ENCODE measurements around the gene DNTT.

The DNTT gene

DNA sequence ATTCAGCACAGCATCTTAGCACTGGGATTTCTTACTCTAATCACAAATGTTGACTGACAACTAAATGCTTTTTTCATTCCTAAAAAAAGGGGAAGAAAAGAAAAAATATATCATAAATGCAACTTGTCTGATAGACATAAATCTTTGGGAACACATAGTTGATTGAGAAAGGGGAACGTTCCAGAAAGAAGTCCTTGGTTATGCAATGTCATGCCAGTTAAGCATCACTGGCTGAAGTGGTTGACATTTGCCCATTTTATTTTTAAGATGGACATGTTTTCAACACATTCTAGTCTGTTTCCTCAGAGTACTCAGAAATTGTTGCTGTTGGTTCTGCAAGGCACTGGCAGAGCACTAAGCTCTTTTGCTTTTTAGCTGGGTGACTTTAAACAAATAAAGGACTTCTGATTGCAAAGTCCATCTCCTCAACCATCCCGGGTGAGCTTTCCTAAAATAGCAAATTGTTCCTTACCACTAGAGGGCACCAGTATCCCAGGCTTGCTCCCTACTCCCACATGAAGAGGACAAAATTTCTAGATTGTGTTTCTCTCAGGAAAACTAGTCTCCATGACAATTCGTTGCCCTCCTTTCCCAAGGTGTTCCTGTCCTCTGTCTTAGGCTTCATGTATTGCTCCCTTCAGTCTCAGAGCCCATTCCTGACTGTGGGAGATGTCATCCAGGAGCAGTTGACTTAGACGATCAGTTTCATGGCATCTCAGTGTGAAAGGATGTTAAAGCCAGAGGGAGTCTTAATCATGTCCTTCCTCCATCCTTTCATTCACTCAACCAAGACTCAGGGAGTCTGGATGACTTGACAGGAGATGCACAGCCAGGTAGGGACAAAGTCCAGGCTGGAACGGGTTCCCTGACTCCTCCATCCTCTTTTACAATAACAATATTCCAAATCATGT is 30.6 kb downstream of the DNTT start (continued):
- TF ChIP-seq, protein P1, sequence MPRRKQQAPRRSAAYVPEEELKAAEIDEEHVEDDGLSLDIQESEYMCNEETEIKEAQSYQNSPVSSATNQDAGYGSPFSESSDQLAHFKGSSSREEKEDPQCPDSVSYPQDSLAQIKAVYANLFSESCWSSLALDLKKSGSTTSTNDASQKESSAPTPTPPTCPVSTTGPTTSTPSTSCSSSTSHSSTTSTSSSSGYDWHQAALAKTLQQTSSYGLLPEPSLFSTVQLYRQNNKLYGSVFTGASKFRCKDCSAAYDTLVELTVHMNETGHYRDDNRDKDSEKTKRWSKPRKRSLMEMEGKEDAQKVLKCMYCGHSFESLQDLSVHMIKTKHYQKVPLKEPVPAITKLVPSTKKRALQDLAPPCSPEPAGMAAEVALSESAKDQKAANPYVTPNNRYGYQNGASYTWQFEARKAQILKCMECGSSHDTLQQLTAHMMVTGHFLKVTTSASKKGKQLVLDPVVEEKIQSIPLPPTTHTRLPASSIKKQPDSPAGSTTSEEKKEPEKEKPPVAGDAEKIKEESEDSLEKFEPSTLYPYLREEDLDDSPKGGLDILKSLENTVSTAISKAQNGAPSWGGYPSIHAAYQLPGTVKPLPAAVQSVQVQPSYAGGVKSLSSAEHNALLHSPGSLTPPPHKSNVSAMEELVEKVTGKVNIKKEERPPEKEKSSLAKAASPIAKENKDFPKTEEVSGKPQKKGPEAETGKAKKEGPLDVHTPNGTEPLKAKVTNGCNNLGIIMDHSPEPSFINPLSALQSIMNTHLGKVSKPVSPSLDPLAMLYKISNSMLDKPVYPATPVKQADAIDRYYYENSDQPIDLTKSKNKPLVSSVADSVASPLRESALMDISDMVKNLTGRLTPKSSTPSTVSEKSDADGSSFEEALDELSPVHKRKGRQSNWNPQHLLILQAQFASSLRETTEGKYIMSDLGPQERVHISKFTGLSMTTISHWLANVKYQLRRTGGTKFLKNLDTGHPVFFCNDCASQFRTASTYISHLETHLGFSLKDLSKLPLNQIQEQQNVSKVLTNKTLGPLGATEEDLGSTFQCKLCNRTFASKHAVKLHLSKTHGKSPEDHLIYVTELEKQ (tag by site-specific recombination; IDR thresholded peaks at IDR 0.05; ENCODE audit: borderline replicate concordance) = no peak
- TF ChIP-seq, protein P2, sequence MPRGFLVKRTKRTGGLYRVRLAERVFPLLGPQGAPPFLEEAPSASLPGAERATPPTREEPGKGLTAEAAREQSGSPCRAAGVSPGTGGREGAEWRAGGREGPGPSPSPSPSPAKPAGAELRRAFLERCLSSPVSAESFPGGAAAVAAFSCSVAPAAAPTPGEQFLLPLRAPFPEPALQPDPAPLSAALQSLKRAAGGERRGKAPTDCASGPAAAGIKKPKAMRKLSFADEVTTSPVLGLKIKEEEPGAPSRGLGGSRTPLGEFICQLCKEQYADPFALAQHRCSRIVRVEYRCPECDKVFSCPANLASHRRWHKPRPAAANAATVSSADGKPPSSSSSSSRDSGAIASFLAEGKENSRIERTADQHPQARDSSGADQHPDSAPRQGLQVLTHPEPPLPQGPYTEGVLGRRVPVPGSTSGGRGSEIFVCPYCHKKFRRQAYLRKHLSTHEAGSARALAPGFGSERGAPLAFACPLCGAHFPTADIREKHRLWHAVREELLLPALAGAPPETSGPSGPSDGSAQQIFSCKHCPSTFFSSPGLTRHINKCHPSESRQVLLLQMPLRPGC (tag by site-specific recombination; IDR thresholded peaks at IDR 0.05) = no peak
- TF ChIP-seq ZNF624 (tag by site-specific recombination; IDR thresholded peaks at IDR 0.05) (no peak), ZBTB17 (tag by site-specific recombination; IDR thresholded peaks at IDR 0.05) (no peak; the same call in 1 of the 2 replicates), ZNF677 (tag by site-specific recombination; IDR thresholded peaks at IDR 0.05) (no peak), ZFHX2 (tag by site-specific recombination; conservative IDR thresholded peaks at IDR 0.05) (peak; percentile 42), TRIM28 (IDR thresholded peaks at IDR 0.05; ENCODE audit: borderline replicate concordance, low read length) (no peak), ZNF423 (tag by site-specific recombination; IDR thresholded peaks at IDR 0.05) (no peak), ZNF776 (tag by site-specific recombination; IDR thresholded peaks at IDR 0.05; ENCODE audit: borderline replicate concordance) (no peak), EGR2 (tag by site-specific recombination; IDR thresholded peaks at IDR 0.05; ENCODE audit: low read depth) (no peak), ZBTB48 (tag by site-specific recombination; IDR thresholded peaks at IDR 0.05) (no peak), ZNF558 (tag by site-specific recombination; IDR thresholded peaks at IDR 0.05) (no peak)
- TF ChIP-seq, protein P3, sequence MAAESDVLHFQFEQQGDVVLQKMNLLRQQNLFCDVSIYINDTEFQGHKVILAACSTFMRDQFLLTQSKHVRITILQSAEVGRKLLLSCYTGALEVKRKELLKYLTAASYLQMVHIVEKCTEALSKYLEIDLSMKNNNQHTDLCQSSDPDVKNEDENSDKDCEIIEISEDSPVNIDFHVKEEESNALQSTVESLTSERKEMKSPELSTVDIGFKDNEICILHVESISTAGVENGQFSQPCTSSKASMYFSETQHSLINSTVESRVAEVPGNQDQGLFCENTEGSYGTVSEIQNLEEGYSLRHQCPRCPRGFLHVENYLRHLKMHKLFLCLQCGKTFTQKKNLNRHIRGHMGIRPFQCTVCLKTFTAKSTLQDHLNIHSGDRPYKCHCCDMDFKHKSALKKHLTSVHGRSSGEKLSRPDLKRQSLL (tag by site-specific recombination; IDR thresholded peaks at IDR 0.05) = no peak
- TF ChIP-seq, protein P4, sequence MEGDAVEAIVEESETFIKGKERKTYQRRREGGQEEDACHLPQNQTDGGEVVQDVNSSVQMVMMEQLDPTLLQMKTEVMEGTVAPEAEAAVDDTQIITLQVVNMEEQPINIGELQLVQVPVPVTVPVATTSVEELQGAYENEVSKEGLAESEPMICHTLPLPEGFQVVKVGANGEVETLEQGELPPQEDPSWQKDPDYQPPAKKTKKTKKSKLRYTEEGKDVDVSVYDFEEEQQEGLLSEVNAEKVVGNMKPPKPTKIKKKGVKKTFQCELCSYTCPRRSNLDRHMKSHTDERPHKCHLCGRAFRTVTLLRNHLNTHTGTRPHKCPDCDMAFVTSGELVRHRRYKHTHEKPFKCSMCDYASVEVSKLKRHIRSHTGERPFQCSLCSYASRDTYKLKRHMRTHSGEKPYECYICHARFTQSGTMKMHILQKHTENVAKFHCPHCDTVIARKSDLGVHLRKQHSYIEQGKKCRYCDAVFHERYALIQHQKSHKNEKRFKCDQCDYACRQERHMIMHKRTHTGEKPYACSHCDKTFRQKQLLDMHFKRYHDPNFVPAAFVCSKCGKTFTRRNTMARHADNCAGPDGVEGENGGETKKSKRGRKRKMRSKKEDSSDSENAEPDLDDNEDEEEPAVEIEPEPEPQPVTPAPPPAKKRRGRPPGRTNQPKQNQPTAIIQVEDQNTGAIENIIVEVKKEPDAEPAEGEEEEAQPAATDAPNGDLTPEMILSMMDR (tag by site-specific recombination; IDR thresholded peaks at IDR 0.05) = peak; percentile 23; the same call in 1 of the 2 replicates
- TF ChIP-seq, protein P5, sequence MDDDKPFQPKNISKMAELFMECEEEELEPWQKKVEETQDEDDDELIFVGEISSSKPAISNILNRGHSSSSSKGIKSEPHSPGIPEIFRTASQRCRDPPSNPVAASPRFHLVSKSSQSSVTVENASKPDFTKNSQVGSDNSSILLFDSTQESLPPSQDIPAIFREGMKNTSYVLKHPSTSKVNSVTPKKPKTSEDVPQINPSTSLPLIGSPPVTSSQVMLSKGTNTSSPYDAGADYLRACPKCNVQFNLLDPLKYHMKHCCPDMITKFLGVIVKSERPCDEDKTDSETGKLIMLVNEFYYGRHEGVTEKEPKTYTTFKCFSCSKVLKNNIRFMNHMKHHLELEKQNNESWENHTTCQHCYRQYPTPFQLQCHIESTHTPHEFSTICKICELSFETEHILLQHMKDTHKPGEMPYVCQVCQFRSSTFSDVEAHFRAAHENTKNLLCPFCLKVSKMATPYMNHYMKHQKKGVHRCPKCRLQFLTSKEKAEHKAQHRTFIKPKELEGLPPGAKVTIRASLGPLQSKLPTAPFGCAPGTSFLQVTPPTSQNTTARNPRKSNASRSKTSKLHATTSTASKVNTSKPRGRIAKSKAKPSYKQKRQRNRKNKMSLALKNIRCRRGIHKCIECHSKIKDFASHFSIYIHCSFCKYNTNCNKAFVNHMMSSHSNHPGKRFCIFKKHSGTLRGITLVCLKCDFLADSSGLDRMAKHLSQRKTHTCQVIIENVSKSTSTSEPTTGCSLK (tag by site-specific recombination; IDR thresholded peaks at IDR 0.05) = no peak

Measured in HEK293 (cell line).